Subcutaneous adipose tissue (tissue), 4 donors: Measurements from ENCODE around the gene APLP1. TPM values are rescaled to one million over a fixed set of nuclear protein-coding genes. Genes with fewer than 3 reads are reported as not detected.

Experiments
- CTCF ChIP-seq: fragments of 450-650 bp; IDR thresholded peaks from one replicate; pipeline ENCODE4 v1.5.1; 2016; ENCODE audit warnings: low read depth, mild to moderate bottlenecking, control low read depth, antibody characterized with exemption, moderate library complexity
- total RNA-seq, 4 donors: library from RNA; depleted of rRNA; stranded (reverse); fragments of >200 nt; gene quantifications; one replicate each; pipeline ENCODE4 v1.1.0, GENCODE V29; 2016

APLP1 gene
- total RNA-seq, 4 donors from 2014 or later: 1.2 to 1.3 TPM; not detected in 2

GRCh38 chr19:35841961-35842595 lies 26.3 kb upstream of the APLP1 start:
- no peak for TF ChIP-seq CTCF

GRCh38 chr19:35842666-35843272 lies 25.6 kb upstream of the APLP1 start:
- no peak for TF ChIP-seq CTCF

- no peak for TF ChIP-seq CTCF
Observed at GRCh38 chr19:35843676-35844481, 24.5 kb upstream of the APLP1 start.

- no peak for TF ChIP-seq CTCF
Observed at GRCh38 chr19:35844482-35845214, 23.7 kb upstream of the APLP1 start.

GRCh38 chr19:35845215-35846037 lies 22.9 kb upstream of the APLP1 start:
- no peak for TF ChIP-seq CTCF

- no peak for TF ChIP-seq CTCF
Observed at GRCh38 chr19:35846038-35846668, 22.2 kb upstream of the APLP1 start.
